ENCODE results near the gene UMAD1. TPM values are rescaled to one million over a fixed set of nuclear protein-coding genes. Genes with fewer than 3 reads are reported as not detected.

UMAD1 gene
- polyA plus RNA-seq, 1 of the 3 experiments (the other 2 are of a cell fraction), result 13.9 TPM

DNA sequence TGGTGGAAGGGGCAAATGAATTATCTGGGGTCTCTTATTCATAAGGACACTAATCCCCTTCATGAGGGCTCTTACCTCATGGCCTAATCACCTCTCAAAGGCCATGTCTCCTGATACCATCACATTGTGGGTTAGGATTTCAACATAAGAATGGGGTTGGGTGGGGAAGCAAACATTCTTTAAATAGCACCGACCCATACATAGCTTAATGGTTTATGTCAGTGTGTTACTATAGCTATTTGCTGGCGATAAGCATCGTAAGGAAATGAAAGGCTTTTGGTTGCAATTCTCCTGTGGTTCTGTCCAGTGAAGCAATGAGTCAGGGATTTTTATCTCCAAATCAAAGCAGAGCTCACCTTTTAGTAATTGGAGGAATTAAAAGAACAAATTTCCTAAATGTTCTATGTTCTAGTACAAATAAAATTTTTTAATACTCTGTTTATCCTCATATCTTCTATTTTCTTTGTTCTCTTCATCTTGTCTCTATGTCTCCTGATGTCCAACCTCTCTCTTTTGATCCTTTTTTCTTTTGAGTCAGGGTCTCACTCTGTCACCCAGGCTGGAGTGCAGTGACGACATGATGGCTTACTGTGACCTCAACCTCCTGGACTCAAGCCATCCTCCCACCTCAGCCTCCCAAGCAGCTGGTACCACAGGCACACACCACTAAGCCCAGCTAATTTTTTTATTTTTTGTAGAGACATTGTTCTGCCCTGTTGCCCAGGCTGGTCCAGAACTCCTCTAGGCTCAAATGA lies 271.0 kb downstream of the UMAD1 start:
- Histone ChIP-seq H3K9me2 (no peaks in the 10 kb centered on the region), H3K36me3 (replicated peaks in 1 of 2; ENCODE audit: control insufficient read depth in 1 of 2, insufficient read depth in 2 of 2, low read length in 1 of 2) (no peaks in the 10 kb centered on the region), H3K79me2 (ENCODE audit: insufficient read depth) (no peaks in the 10 kb centered on the region), H3F3A (replicated peaks; ENCODE audit: insufficient read depth) (no peaks in the 10 kb centered on the region), H3K9me3 (no peaks in the 10 kb centered on the region), H3K9ac (no peak overlapping the region), H2AFZ (ENCODE audit: low read depth) (no peak overlapping the region), H3K4me2 (no peak overlapping the region), H3K4me3 (ENCODE audit: low read depth in 2 of 2, low read length in 1 of 2) (no peak overlapping the region), H3K27ac (ENCODE audit: low read depth in 2 of 2, low read length in 1 of 2) (no peak overlapping the region; a peak in 1 of 4 replicates), H3K4me1 (ENCODE audit: control insufficient read depth in 1 of 2, insufficient read depth in 2 of 2, low read depth in 1 of 2, low read length in 1 of 2) (no peaks in the 10 kb centered on the region), H4K20me1 (ENCODE audit: insufficient read depth) (no peaks in the 10 kb centered on the region), H3K27me3 (ENCODE audit: insufficient read depth) (no peaks in the 10 kb centered on the region)
- ChIA-PET CTCF (interaction anchor here (0.7 to 1.5 kb wide), 3 partner anchors 11 to 231 kb away, joined by 3 read pairs; no protein-coding TSS in a partner anchor), POLR2A (interaction anchor here (0.9 kb wide), 1 partner anchor 8 kb away, joined by 3 read pairs; no protein-coding TSS in a partner anchor)
- no peak for DNase-seq
- 72% methylated on average over 4 of the region's 4 CpGs for WGBS (ENCODE audit: low lambda C conversion rate)
- TF ChIP-seq JUND (IDR thresholded peaks at IDR 0.05), result peak; percentile 46
- TF ChIP-seq USF1 (IDR thresholded peaks at IDR 0.05; ENCODE audit: borderline replicate concordance, low read depth), result no peak
- peak; percentile 76 for TF ChIP-seq TCF12 (IDR thresholded peaks at IDR 0.05)
- peak; percentile 18; the same call in 1 of the 2 replicates for TF ChIP-seq NFIC (IDR thresholded peaks at IDR 0.05; ENCODE audit: borderline replicate concordance)
- TF ChIP-seq, protein P1, sequence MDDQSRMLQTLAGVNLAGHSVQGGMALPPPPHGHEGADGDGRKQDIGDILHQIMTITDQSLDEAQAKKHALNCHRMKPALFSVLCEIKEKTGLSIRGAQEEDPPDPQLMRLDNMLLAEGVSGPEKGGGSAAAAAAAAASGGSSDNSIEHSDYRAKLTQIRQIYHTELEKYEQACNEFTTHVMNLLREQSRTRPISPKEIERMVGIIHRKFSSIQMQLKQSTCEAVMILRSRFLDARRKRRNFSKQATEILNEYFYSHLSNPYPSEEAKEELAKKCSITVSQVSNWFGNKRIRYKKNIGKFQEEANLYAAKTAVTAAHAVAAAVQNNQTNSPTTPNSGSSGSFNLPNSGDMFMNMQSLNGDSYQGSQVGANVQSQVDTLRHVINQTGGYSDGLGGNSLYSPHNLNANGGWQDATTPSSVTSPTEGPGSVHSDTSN (IDR thresholded peaks at IDR 0.05), result peak; percentile 37; the same call in 1 of the 2 replicates
- peak; percentile 29; the same call in 1 of the 2 replicates for TF ChIP-seq FOSL2 (IDR thresholded peaks at IDR 0.05; ENCODE audit: borderline replicate concordance, low read depth)
- TF ChIP-seq, protein P2, sequence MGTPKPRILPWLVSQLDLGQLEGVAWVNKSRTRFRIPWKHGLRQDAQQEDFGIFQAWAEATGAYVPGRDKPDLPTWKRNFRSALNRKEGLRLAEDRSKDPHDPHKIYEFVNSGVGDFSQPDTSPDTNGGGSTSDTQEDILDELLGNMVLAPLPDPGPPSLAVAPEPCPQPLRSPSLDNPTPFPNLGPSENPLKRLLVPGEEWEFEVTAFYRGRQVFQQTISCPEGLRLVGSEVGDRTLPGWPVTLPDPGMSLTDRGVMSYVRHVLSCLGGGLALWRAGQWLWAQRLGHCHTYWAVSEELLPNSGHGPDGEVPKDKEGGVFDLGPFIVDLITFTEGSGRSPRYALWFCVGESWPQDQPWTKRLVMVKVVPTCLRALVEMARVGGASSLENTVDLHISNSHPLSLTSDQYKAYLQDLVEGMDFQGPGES (IDR thresholded peaks at IDR 0.05; ENCODE audit: low read depth, low read length), result no peak
- TF ChIP-seq MEF2A (IDR thresholded peaks at IDR 0.05; ENCODE audit: borderline replicate concordance, low read depth), result peak; percentile 55; the same call in 1 of the 2 replicates
- TF ChIP-seq EP300 (IDR thresholded peaks at IDR 0.05; ENCODE audit: borderline replicate concordance in 1 of 2, low read depth in 1 of 2, low read length in 1 of 2), result peak in 1 of 2 experiments; percentile 33; a peak in 1 of 4 replicates
- no peak for TF ChIP-seq POLR2AphosphoS5 (IDR thresholded peaks at IDR 0.05; ENCODE audit: low read depth, low read length)

DNA sequence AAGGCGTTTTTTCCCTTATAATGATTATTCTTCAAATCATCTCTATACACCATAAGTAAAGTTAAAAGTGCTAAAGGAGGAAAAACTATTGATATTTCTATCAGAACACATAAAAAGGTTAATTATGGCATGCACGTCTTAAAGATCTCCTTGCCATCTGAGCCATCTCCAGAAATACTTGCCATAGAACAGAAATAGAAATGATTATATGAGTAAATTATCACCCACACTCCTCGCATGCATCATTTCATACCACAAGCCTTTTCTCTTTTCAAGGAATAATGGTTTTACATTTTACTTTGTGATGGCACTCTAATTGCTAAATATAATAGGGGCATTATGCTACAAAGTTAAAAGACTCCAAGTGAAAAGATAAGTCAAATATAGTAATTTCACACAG lies 272.4 kb downstream of the UMAD1 start:
- H2AFZ ChIP-seq (ENCODE audit: low read depth), result no peak overlapping the region
- no peak overlapping the region for H3K9ac ChIP-seq
- H3K9me2 ChIP-seq, result no peaks in the 10 kb centered on the region
- no peak overlapping the region for H3K4me3 ChIP-seq (ENCODE audit: low read depth in 2 of 2, low read length in 1 of 2)
- H4K20me1 ChIP-seq (ENCODE audit: insufficient read depth), result no peaks in the 10 kb centered on the region
- H3K4me2 ChIP-seq, result no peak overlapping the region
- CTCF ChIA-PET, result no interaction called here
- H3K4me1 ChIP-seq (ENCODE audit: control insufficient read depth in 1 of 2, insufficient read depth in 2 of 2, low read depth in 1 of 2, low read length in 1 of 2), result no peaks in the 10 kb centered on the region
- H3K27me3 ChIP-seq (ENCODE audit: insufficient read depth), result no peaks in the 10 kb centered on the region
- H3K9me3 ChIP-seq, result no peaks in the 10 kb centered on the region
- 76% methylated on average over 3 of the region's 3 CpGs for WGBS (ENCODE audit: low lambda C conversion rate)
- no peaks in the 10 kb centered on the region for H3K79me2 ChIP-seq (ENCODE audit: insufficient read depth)
- POLR2A ChIA-PET, result no interaction called here
- no peaks in the 10 kb centered on the region for H3F3A ChIP-seq (replicated peaks; ENCODE audit: insufficient read depth)
- no peaks in the 10 kb centered on the region for H3K36me3 ChIP-seq (replicated peaks in 1 of 2; ENCODE audit: control insufficient read depth in 1 of 2, insufficient read depth in 2 of 2, low read length in 1 of 2)
- no peak overlapping the region for H3K27ac ChIP-seq (ENCODE audit: low read depth in 2 of 2, low read length in 1 of 2)
- no peak for DNase-seq
- TF ChIP-seq FOXJ3 (CRISPR knock-in tag; IDR thresholded peaks at IDR 0.05) (no peak), NRF1 (IDR thresholded peaks at IDR 0.05; ENCODE audit: low read depth, low read length) (no peak), NFIC (IDR thresholded peaks at IDR 0.05; ENCODE audit: borderline replicate concordance) (no peak), CHD2 (IDR thresholded peaks at IDR 0.05; ENCODE audit: low read length, partially characterized antibody) (no peak), RAD21 (IDR thresholded peaks at IDR 0.05; ENCODE audit: low read length) (no peak), EP300 (IDR thresholded peaks at IDR 0.05; ENCODE audit: borderline replicate concordance in 1 of 2, low read depth in 1 of 2, low read length in 1 of 2) (no peak), RXRA (IDR thresholded peaks at IDR 0.05; ENCODE audit: borderline replicate concordance, low read depth) (no peak), FOXM1 (IDR thresholded peaks at IDR 0.05; ENCODE audit: low read depth) (no peak)
- TF ChIP-seq, protein P3, sequence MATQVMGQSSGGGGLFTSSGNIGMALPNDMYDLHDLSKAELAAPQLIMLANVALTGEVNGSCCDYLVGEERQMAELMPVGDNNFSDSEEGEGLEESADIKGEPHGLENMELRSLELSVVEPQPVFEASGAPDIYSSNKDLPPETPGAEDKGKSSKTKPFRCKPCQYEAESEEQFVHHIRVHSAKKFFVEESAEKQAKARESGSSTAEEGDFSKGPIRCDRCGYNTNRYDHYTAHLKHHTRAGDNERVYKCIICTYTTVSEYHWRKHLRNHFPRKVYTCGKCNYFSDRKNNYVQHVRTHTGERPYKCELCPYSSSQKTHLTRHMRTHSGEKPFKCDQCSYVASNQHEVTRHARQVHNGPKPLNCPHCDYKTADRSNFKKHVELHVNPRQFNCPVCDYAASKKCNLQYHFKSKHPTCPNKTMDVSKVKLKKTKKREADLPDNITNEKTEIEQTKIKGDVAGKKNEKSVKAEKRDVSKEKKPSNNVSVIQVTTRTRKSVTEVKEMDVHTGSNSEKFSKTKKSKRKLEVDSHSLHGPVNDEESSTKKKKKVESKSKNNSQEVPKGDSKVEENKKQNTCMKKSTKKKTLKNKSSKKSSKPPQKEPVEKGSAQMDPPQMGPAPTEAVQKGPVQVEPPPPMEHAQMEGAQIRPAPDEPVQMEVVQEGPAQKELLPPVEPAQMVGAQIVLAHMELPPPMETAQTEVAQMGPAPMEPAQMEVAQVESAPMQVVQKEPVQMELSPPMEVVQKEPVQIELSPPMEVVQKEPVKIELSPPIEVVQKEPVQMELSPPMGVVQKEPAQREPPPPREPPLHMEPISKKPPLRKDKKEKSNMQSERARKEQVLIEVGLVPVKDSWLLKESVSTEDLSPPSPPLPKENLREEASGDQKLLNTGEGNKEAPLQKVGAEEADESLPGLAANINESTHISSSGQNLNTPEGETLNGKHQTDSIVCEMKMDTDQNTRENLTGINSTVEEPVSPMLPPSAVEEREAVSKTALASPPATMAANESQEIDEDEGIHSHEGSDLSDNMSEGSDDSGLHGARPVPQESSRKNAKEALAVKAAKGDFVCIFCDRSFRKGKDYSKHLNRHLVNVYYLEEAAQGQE (IDR thresholded peaks at IDR 0.05; ENCODE audit: low read depth, low read length), result no peak
- TF ChIP-seq, protein P4, sequence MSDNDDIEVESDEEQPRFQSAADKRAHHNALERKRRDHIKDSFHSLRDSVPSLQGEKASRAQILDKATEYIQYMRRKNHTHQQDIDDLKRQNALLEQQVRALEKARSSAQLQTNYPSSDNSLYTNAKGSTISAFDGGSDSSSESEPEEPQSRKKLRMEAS (IDR thresholded peaks at IDR 0.05; ENCODE audit: low read depth), result no peak
